Stimulated activated CD8-positive, alpha-beta memory T cell treated with anti-CD3 and anti-CD28 coated beads, Interleukin-7, amount 100 ng/mL, for 1 hour (primary cell): ENCODE data around the gene PURB.
"Not testable (repeated sequence)": the region's sequence is repeated elsewhere in the genome, so short reads cannot be mapped to it uniquely, and the experiment has no call there.

Source experiments
- DNase-seq, 2 donors: peaks; one replicate each; pipeline ENCODE4 v3.0.0-alpha.2; 2020; ENCODE audit warnings: low read depth in 2 of 2

The PURB gene

GRCh38 chr7:44853391-44853790, 31.9 kb downstream of the PURB start:
- no peak for DNase-seq

GRCh38 chr7:44852590-44852989, 32.7 kb downstream of the PURB start:
- no peak for DNase-seq

- DNase-seq: no peak
These were observed 35.3 kb downstream of the PURB start for GRCh38 chr7:44849885-44850544.

- no peak for DNase-seq
These were observed 36.0 kb downstream of the PURB start for GRCh38 chr7:44849259-44849884.

- DNase-seq: peak; percentile 100
These were observed 37.3 kb downstream of the PURB start, which contains the start of gene H2AZ2 for GRCh38 chr7:44847920-44848634. H2AZ2 (minus strand) TSS chr7:44848087; CDS start chr7:44847971, 116 bp downstream.

GRCh38 chr7:44847509-44847919, 37.8 kb downstream of the PURB start:
- peak; percentile 64 to 65 for DNase-seq

GRCh38 chr7:44846816-44847508, 38.4 kb downstream of the PURB start:
- no peak for DNase-seq

GRCh38 chr7:44846390-44846789, 38.9 kb downstream of the PURB start:
- not testable (repeated sequence) for DNase-seq

GRCh38 chr7:44845451-44845850, 39.9 kb downstream of the PURB start:
- no peak for DNase-seq

- not testable (repeated sequence) for DNase-seq
These were observed 41.9 kb downstream of the PURB start for GRCh38 chr7:44843440-44843839.

- not testable (repeated sequence) for DNase-seq
These were observed 42.7 kb downstream of the PURB start for GRCh38 chr7:44842675-44843074.

- DNase-seq: no peak
These were observed 46.6 kb downstream of the PURB start for GRCh38 chr7:44838751-44839150.

- DNase-seq: no peak
These were observed 57.8 kb downstream of the PURB start for GRCh38 chr7:44827567-44827966.
